Activated naive CD4-positive, alpha-beta T cell treated with anti-CD3 and anti-CD28 coated beads for 36 hours (primary cell): ENCODE data around the gene DPYSL4. TPM values are rescaled to one million over a fixed set of nuclear protein-coding genes. Genes with fewer than 3 reads are reported as not detected.

ENCODE experiments used
- CTCF ChIA-PET: fragments of 350-600 bp; sonication (Branson Sonifier 250); formaldehyde crosslinking; loops from one replicate; lab custom pipeline; 2021; ENCODE audit warnings: antibody characterized with exemption; lab: Charles Lee
- DNase-seq: peaks from one replicate; pipeline ENCODE4 v3.0.0-alpha.2; 2020
- H3K27ac Mint-ChIP-seq: one replicate; pipeline ENCODE4 v1.8.0; 2021; ENCODE audit warnings: mild to moderate bottlenecking, mixed read lengths
- H3K27me3 Mint-ChIP-seq: one replicate; pipeline ENCODE4 v1.8.0; 2021; ENCODE audit warnings: low read depth, mixed read lengths
- H3K36me3 Mint-ChIP-seq: one replicate; pipeline ENCODE4 v1.8.0; 2021; ENCODE audit warnings: low read depth, mixed read lengths
- H3K4me1 Mint-ChIP-seq: one replicate; pipeline ENCODE4 v1.8.0; 2021; ENCODE audit warnings: low read depth, mixed read lengths
- H3K4me3 Mint-ChIP-seq: one replicate; pipeline ENCODE4 v1.8.0; 2021; ENCODE audit warnings: mild to moderate bottlenecking, moderate library complexity, mixed read lengths
- H3K9me3 Mint-ChIP-seq: one replicate; pipeline ENCODE4 v1.8.0; 2021; ENCODE audit warnings: mixed read lengths
- intact Hi-C: fragments of 100-400 bp; cut with micrococcal nuclease; formaldehyde crosslinking; loops from one replicate; pipeline ENCODE4 v1.15.1; 2023
- total RNA-seq, 2 experiments: library from RNA; stranded (reverse); gene quantifications; one replicate each; pipeline ENCODE4 v1.2.3, GENCODE V29; 2021

DPYSL4 gene
- total RNA-seq: 10 to 100 TPM; 10.8 to 14.1 TPM

- H3K4me3 Mint-ChIP-seq: peak within 1 kb of the TSS; percentile 47
- H3K27ac Mint-ChIP-seq: no peak within 1 kb of the TSS
Observed at GRCh38 chr10:132186488-132187429, at the start of gene DPYSL4. Gene DPYSL4, plus strand, starts transcription at chr10:132186948. Its CDS starts 116 bp downstream, at chr10:132187064.

GRCh38 chr10:132137111-132138072 lies 49.4 kb upstream of the DPYSL4 start:
- peaks cover 8% of the 10 kb centered on the region for H3K27me3 Mint-ChIP-seq
- no peak for DNase-seq
- CTCF ChIA-PET: interaction anchor here (0.5 kb wide), 1 partner anchor 202 kb away, joined by 3 read pairs; no protein-coding TSS in a partner anchor
- H3K27ac Mint-ChIP-seq: no peak overlapping the region
- no peak overlapping the region for H3K4me3 Mint-ChIP-seq
- peaks cover 2% of the 10 kb centered on the region for H3K4me1 Mint-ChIP-seq
- H3K9me3 Mint-ChIP-seq: no peaks in the 10 kb centered on the region
- intact Hi-C loops: no loop called here
- H3K36me3 Mint-ChIP-seq: no peaks in the 10 kb centered on the region

More at GRCh38 chr10:132186488-132187429, at the start of gene DPYSL4:
- intact Hi-C loops: loop anchor here (2.0 kb wide), 1 partner anchor 122 kb away; no protein-coding TSS in a partner anchor
- Mint-ChIP-seq H3K27me3 (peaks cover 23% of the 10 kb centered on the region), H3K36me3 (no peaks in the 10 kb centered on the region), H3K4me1 (peaks cover 11% of the 10 kb centered on the region), H3K9me3 (no peaks in the 10 kb centered on the region)
- CTCF ChIA-PET: no interaction called here
- no peak for DNase-seq

DNA sequence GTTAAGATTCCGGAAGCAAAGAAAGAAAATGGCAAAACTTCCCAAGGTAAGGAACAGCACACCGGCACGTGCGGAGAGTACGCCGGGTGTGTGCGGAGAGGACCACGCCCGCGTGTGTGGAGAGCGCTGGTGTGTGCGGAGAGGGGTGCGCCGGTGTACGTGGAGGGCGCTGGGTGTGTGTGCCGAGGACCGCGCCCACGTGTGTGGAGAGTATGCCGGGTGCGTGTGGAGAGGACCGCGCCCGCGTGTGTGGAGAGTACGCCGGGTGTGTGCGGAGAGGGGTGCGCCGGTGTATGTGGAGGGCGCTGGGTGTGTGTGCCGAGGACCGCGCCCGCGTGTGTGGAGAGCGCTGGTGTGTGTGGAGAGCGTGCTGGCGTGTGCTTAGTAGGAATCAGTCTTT lies 48.6 kb upstream of the DPYSL4 start:
- Mint-ChIP-seq H3K36me3 (no peaks in the 10 kb centered on the region), H3K27me3 (peaks cover 7% of the 10 kb centered on the region), H3K4me1 (peaks cover under 1% of the 10 kb centered on the region), H3K9me3 (no peaks in the 10 kb centered on the region), H3K27ac (no peak overlapping the region), H3K4me3 (no peak overlapping the region)
- CTCF ChIA-PET: no interaction called here
- intact Hi-C loops: no loop called here
- no peak for DNase-seq

DNA sequence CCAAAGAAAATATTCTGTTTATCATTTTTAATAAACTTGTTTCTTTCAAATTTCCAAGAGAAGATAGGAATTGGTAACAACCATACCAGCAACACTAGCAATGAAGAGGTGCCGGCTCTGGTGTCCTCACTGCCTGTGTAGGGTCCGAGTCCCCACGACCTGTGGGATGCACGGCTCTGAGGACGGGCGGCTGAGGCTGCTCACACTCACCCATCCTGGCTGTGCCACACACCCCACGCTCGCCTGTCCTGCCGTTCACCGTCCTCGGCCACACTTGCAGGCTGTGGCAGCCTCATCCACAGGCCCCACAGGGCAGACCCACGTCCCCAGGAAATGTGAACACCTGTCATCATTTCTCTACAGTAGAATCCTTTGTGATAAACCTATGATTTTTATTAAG lies 48.2 kb upstream of the DPYSL4 start:
- CTCF ChIA-PET: no interaction called here
- H3K27ac Mint-ChIP-seq: no peak overlapping the region
- DNase-seq: no peak

GRCh38 chr10:132139526-132139925 lies 47.2 kb upstream of the DPYSL4 start:
- no peaks in the 10 kb centered on the region for H3K36me3 Mint-ChIP-seq
- H3K27me3 Mint-ChIP-seq: no peaks in the 10 kb centered on the region
- no peak overlapping the region for H3K4me3 Mint-ChIP-seq
- intact Hi-C loops: no loop called here
- H3K9me3 Mint-ChIP-seq: no peaks in the 10 kb centered on the region
- CTCF ChIA-PET: no interaction called here
- no peak overlapping the region for H3K27ac Mint-ChIP-seq
- H3K4me1 Mint-ChIP-seq: peaks cover 1% of the 10 kb centered on the region
- DNase-seq: no peak

More for the DNA sequence above, 48.2 kb upstream of the DPYSL4 start:
- intact Hi-C loops: no loop called here
- Mint-ChIP-seq H3K36me3 (no peaks in the 10 kb centered on the region), H3K4me3 (no peak overlapping the region), H3K27me3 (peaks cover 5% of the 10 kb centered on the region), H3K4me1 (peaks cover 1% of the 10 kb centered on the region), H3K9me3 (no peaks in the 10 kb centered on the region)

GRCh38 chr10:132140167-132140925 lies 46.4 kb upstream of the DPYSL4 start:
- CTCF ChIA-PET: no interaction called here
- H3K27me3 Mint-ChIP-seq: no peaks in the 10 kb centered on the region
- no peak for DNase-seq
- no peaks in the 10 kb centered on the region for H3K36me3 Mint-ChIP-seq
- peaks cover 1% of the 10 kb centered on the region for H3K4me1 Mint-ChIP-seq
- H3K4me3 Mint-ChIP-seq: no peak overlapping the region
- no peak overlapping the region for H3K27ac Mint-ChIP-seq
- H3K9me3 Mint-ChIP-seq: no peaks in the 10 kb centered on the region
- intact Hi-C loops: loop anchor here (10.0 kb wide), 1 partner anchor 116 kb away; no protein-coding TSS in a partner anchor

DNA sequence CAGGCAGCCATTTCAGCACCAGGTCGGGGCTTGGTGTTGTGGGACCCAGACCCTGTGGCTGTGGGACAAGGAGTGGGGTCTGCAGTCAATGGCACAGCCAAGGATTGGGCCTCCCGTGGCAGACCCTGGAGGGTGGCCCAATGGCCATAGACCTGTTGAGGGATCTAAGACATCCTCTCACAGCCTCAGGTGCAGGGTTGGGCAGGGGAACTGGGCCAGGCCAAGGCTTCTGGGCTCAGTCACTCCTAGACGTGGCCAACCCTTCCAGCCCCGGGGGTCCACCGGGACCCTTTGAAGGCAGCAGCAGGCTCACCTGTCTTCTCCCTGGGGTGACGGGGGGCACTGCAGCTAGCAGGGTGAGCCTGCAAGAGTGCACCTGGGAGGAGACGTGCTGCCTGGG lies 45.7 kb upstream of the DPYSL4 start:
- H3K4me3 Mint-ChIP-seq: no peak overlapping the region
- CTCF ChIA-PET: interaction anchor here (1.0 kb wide), 1 partner anchor 141 kb away, joined by 3 read pairs; no protein-coding TSS in a partner anchor
- intact Hi-C loops: loop anchor here (10.0 kb wide), 1 partner anchor 116 kb away; no protein-coding TSS in a partner anchor
- DNase-seq: no peak
- H3K36me3 Mint-ChIP-seq: no peaks in the 10 kb centered on the region
- H3K9me3 Mint-ChIP-seq: no peaks in the 10 kb centered on the region
- H3K27ac Mint-ChIP-seq: no peak overlapping the region
- no peaks in the 10 kb centered on the region for H3K27me3 Mint-ChIP-seq
- peaks cover 1% of the 10 kb centered on the region for H3K4me1 Mint-ChIP-seq

DNA sequence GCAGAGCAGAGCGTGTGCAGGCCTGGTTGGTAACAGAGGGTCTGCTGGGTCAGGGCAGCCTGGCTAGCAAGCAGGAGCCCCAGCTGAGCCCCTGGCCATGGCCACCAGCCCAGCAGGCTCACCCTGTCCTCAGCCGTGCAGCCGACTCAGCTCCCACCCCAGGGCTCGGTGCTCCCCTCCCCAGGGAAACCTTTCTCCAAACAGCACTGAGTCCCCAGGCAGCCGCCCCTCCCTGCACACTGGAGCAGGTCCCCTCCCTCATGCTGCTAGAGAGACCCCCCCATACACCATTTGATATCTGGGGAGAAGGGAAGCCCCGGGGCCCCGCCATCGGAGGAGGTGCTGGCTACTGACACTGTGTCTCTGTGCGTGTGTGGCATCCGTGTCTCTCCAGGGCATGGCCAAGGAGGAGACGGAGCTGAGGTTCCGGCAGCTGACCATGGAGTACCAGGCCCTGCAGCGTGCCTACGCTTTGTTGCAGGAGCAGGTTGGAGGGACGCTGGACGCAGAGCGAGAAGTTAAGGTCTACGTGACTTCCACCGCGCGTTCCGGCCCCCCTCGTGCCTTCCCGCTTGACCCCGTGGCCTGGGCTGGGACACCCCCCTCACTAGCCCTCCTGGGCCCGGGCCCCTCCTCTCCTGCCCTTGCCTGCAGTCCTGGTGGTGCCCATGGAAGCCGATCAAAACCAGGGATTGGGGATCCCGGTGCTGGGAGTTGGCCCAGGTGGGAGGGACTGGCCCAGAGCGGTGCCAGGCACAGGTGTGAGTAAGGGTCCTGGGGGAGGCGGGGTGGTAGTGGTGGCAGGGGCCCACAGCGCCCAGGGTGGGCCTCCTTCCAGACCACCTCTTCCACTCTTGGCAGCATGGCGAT lies 45.0 kb upstream of the DPYSL4 start:
- no peak overlapping the region for H3K27ac Mint-ChIP-seq
- DNase-seq: no peak
- H3K27me3 Mint-ChIP-seq: no peaks in the 10 kb centered on the region
- CTCF ChIA-PET: interaction anchor here (0.6 to 1.0 kb wide), 6 partner anchors 14 to 142 kb away, joined by 3 to 4 read pairs (median 3); no protein-coding TSS in a partner anchor
- no peaks in the 10 kb centered on the region for H3K9me3 Mint-ChIP-seq
- H3K4me1 Mint-ChIP-seq: peaks cover 1% of the 10 kb centered on the region
- intact Hi-C loops: loop anchor here (1.0 to 10.0 kb wide), 2 partner anchors 117 to 256 kb away; no protein-coding TSS in a partner anchor
- H3K4me3 Mint-ChIP-seq: no peak overlapping the region
- H3K36me3 Mint-ChIP-seq: no peaks in the 10 kb centered on the region

- peaks cover 1% of the 10 kb centered on the region for H3K4me1 Mint-ChIP-seq
- DNase-seq: peak; percentile 57
- intact Hi-C loops: loop anchor here (1.0 to 10.0 kb wide), 2 partner anchors 118 to 257 kb away; no protein-coding TSS in a partner anchor
- H3K4me3 Mint-ChIP-seq: no peak overlapping the region
- no peak overlapping the region for H3K27ac Mint-ChIP-seq
- H3K36me3 Mint-ChIP-seq: no peaks in the 10 kb centered on the region
- CTCF ChIA-PET: interaction anchor here (0.5 to 1.4 kb wide), 11 partner anchors 8 to 511 kb away, joined by 3 to 5 read pairs (median 3); no protein-coding TSS in a partner anchor
- no peaks in the 10 kb centered on the region for H3K9me3 Mint-ChIP-seq
- no peaks in the 10 kb centered on the region for H3K27me3 Mint-ChIP-seq
Observed at GRCh38 chr10:132142396-132143161, 44.2 kb upstream of the DPYSL4 start.

DNA sequence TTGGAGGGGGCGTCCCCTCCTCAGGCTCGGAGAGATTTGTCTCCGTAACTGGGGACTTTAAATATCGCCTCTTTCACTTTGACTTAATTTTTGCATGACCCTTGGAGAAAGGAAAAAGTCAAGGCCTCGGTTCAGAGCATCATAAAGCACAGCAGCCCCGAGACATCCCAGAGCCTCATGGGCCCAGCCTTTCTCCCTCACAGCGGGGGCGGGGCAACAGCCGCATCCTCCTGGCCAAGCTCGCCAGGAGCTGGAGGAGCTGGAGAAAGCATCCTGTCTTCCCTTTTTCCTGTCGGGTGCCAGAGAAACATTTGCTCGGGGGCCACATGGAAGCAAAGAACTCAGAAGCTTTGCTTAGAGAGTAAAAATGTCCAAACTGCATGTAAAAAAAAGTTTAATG lies 43.6 kb upstream of the DPYSL4 start:
- Mint-ChIP-seq H3K36me3 (no peaks in the 10 kb centered on the region), H3K4me1 (peaks cover 1% of the 10 kb centered on the region), H3K27me3 (no peaks in the 10 kb centered on the region), H3K9me3 (no peaks in the 10 kb centered on the region), H3K27ac (no peak overlapping the region), H3K4me3 (no peak overlapping the region)
- DNase-seq: no peak
- intact Hi-C loops: loop anchor here (10.0 kb wide), 1 partner anchor 118 kb away; no protein-coding TSS in a partner anchor
- CTCF ChIA-PET: interaction anchor here (0.6 to 1.4 kb wide), 8 partner anchors 8 to 258 kb away, joined by 3 to 5 read pairs (median 3); no protein-coding TSS in a partner anchor
